Kidney glomerular epithelial cell (primary cell): ENCODE results near the gene KLHDC8A.
"Not testable (repeated sequence)": the region's sequence is repeated elsewhere in the genome, so short reads cannot be mapped to it uniquely, and the experiment has no call there.

ENCODE experiments used
- DNase-seq: peaks from one replicate; lab custom pipeline; 2025; lab: John Stamatoyannopoulos, UW

The KLHDC8A gene

GRCh38 chr1:205318231-205318991 lies 38.3 kb downstream of the KLHDC8A start:
- peak; percentile 36 for DNase-seq

GRCh38 chr1:205317311-205317917 lies 39.3 kb downstream of the KLHDC8A start:
- peak; percentile 44 for DNase-seq

- no peak for DNase-seq
These were observed 40.6 kb downstream of the KLHDC8A start for GRCh38 chr1:205316161-205316566.

GRCh38 chr1:205315008-205315618 lies 41.6 kb downstream of the KLHDC8A start:
- DNase-seq: no peak

GRCh38 chr1:205313563-205314308 lies 43.0 kb downstream of the KLHDC8A start:
- DNase-seq: peak; percentile 60

- DNase-seq: no peak
These were observed 43.7 kb downstream of the KLHDC8A start for GRCh38 chr1:205312866-205313562.

- DNase-seq: no peak
These were observed 45.6 kb downstream of the KLHDC8A start for GRCh38 chr1:205310976-205311704.

- DNase-seq: no peak
These were observed 47.0 kb downstream of the KLHDC8A start for GRCh38 chr1:205309741-205310140.

- no peak for DNase-seq
These were observed 49.7 kb downstream of the KLHDC8A start for GRCh38 chr1:205306929-205307566.

- no peak for DNase-seq
These were observed 52.0 kb downstream of the KLHDC8A start for GRCh38 chr1:205304695-205305070.

GRCh38 chr1:205304046-205304694 lies 52.6 kb downstream of the KLHDC8A start:
- DNase-seq: no peak

GRCh38 chr1:205303247-205303888 lies 53.4 kb downstream of the KLHDC8A start:
- DNase-seq: no peak

- DNase-seq: no peak
These were observed 54.7 kb downstream of the KLHDC8A start for GRCh38 chr1:205301842-205302588.

GRCh38 chr1:205301205-205301821 lies 55.4 kb downstream of the KLHDC8A start:
- DNase-seq: peak; percentile 98

GRCh38 chr1:205300149-205300548 lies 56.6 kb downstream of the KLHDC8A start:
- DNase-seq: no peak

- DNase-seq: peak; percentile 95
These were observed 58.3 kb downstream of the KLHDC8A start for GRCh38 chr1:205298191-205298994.

- DNase-seq: not testable (repeated sequence)
These were observed 59.1 kb downstream of the KLHDC8A start for GRCh38 chr1:205297546-205298177.
